Effector CD4-positive, alpha-beta T cell (primary cell): ENCODE measurements around the gene SMG7.
"Not testable (repeated sequence)": the region's sequence is repeated elsewhere in the genome, so short reads cannot be mapped to it uniquely, and the experiment has no call there.

Source experiments
- DNase-seq: peaks from one replicate; pipeline ENCODE4 v3.0.0-alpha.2; 2020
- total RNA-seq: gene quantifications from one replicate; lab custom pipeline; 2026; lab: John Stamatoyannopoulos, UW

The SMG7 gene
- total RNA-seq = 63.0 reads per million, percentile 73 among the genes with 10 or more reads in this experiment

- DNase-seq = peak; percentile 52
Observed at GRCh38 chr1:183472488-183473216, at the start of gene SMG7. SMG7 (plus strand) TSS chr1:183472499; CDS start chr1:183472621, 122 bp downstream.

GRCh38 chr1:183423541-183423940 is 48.8 kb upstream of the SMG7 start:
- no peak for DNase-seq

- no peak for DNase-seq
Observed at GRCh38 chr1:183424691-183425090, 47.6 kb upstream of the SMG7 start.

GRCh38 chr1:183427591-183427990 is 44.7 kb upstream of the SMG7 start:
- not testable (repeated sequence) for DNase-seq

GRCh38 chr1:183431840-183432547 is 40.3 kb upstream of the SMG7 start:
- no peak for DNase-seq

- DNase-seq = no peak
Observed at GRCh38 chr1:183432548-183432875, 39.8 kb upstream of the SMG7 start.

GRCh38 chr1:183433703-183434102 is 38.6 kb upstream of the SMG7 start:
- DNase-seq = no peak

- no peak for DNase-seq
Observed at GRCh38 chr1:183435497-183435896, 36.8 kb upstream of the SMG7 start.

- no peak for DNase-seq
Observed at GRCh38 chr1:183438060-183438459, 34.2 kb upstream of the SMG7 start.

- no peak for DNase-seq
Observed at GRCh38 chr1:183443011-183443410, 29.3 kb upstream of the SMG7 start.

- DNase-seq = no peak
Observed at GRCh38 chr1:183443466-183443865, 28.8 kb upstream of the SMG7 start.

- no peak for DNase-seq
Observed at GRCh38 chr1:183444243-183444642, 28.1 kb upstream of the SMG7 start.

GRCh38 chr1:183449223-183449770 is 23.0 kb upstream of the SMG7 start:
- no peak for DNase-seq

GRCh38 chr1:183450093-183450492 is 22.2 kb upstream of the SMG7 start:
- DNase-seq = no peak

- no peak for DNase-seq
Observed at GRCh38 chr1:183454377-183454776, 17.9 kb upstream of the SMG7 start.

- no peak for DNase-seq
Observed at GRCh38 chr1:183456826-183457225, 15.5 kb upstream of the SMG7 start.

- DNase-seq = no peak
Observed at GRCh38 chr1:183457449-183457848, 14.8 kb upstream of the SMG7 start.

GRCh38 chr1:183460596-183460995 is 11.7 kb upstream of the SMG7 start:
- no peak for DNase-seq

GRCh38 chr1:183461350-183461749 is 10.9 kb upstream of the SMG7 start:
- no peak for DNase-seq

- no peak for DNase-seq
Observed at GRCh38 chr1:183463566-183463965, 8.7 kb upstream of the SMG7 start.

GRCh38 chr1:183466781-183467180 is 5.5 kb upstream of the SMG7 start:
- DNase-seq = no peak

GRCh38 chr1:183467687-183468086 is 4.6 kb upstream of the SMG7 start:
- no peak for DNase-seq

- DNase-seq = peak; percentile 86
Observed at GRCh38 chr1:183470147-183470960, 1.9 kb upstream of the SMG7 start.
